ENCODE data around the gene SCLT1.

Gene SCLT1

DNA sequence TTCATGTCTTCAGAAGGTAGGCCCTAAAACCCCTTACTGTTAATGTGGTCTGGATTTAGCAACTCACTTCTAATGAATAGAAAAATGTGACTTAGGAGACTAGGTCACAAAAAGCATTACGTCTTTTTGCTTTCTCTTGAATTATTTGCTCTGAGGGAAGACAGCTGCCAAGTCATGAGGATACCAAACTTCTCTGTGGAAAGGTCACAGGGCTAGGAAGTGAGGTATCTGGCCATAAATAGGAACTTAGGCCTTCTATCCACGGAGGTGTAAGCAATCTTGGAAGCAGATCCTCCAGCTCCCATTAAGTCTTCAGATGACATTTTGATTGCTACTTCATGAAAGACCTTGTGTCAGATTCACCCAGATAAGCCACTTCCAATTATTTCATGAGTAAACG, 163.3 kb downstream of the SCLT1 start:
- Histone ChIP-seq H3K27me3 (ENCODE audit: control insufficient read depth, insufficient read depth, low read length) (no peaks in the 10 kb centered on the region), H3K4me3 (ENCODE audit: low read length) (no peak overlapping the region), H3K27ac (ENCODE audit: low read length) (no peak overlapping the region), H3K9me3 (ENCODE audit: control insufficient read depth, insufficient read depth, low read length) (no peaks in the 10 kb centered on the region), H3K4me1 (ENCODE audit: control insufficient read depth, insufficient read depth, low read length) (no peaks in the 10 kb centered on the region), H3K36me3 (ENCODE audit: control insufficient read depth, insufficient read depth, low read length) (no peaks in the 10 kb centered on the region)
- no peak for DNase-seq (ENCODE audit: low read depth, low spot score)
- WGBS (ENCODE audit: insufficient coverage, insufficient read length) = no CpG with 5 or more reads among the region's 3 CpGs

GRCh38 chr4:128924951-128925350, 168.4 kb downstream of the SCLT1 start:
- no CpG with 5 or more reads among the region's 5 CpGs for WGBS (ENCODE audit: insufficient coverage, insufficient read length)
- no peak overlapping the region for H3K27ac ChIP-seq (ENCODE audit: low read length)
- no peaks in the 10 kb centered on the region for H3K9me3 ChIP-seq (ENCODE audit: control insufficient read depth, insufficient read depth, low read length)
- no peaks in the 10 kb centered on the region for H3K36me3 ChIP-seq (ENCODE audit: control insufficient read depth, insufficient read depth, low read length)
- no peak for DNase-seq (ENCODE audit: low read depth, low spot score)
- no peak overlapping the region for H3K4me3 ChIP-seq (ENCODE audit: low read length)
- H3K27me3 ChIP-seq (ENCODE audit: control insufficient read depth, insufficient read depth, low read length) = no peaks in the 10 kb centered on the region
- H3K4me1 ChIP-seq (ENCODE audit: control insufficient read depth, insufficient read depth, low read length) = no peaks in the 10 kb centered on the region

DNA sequence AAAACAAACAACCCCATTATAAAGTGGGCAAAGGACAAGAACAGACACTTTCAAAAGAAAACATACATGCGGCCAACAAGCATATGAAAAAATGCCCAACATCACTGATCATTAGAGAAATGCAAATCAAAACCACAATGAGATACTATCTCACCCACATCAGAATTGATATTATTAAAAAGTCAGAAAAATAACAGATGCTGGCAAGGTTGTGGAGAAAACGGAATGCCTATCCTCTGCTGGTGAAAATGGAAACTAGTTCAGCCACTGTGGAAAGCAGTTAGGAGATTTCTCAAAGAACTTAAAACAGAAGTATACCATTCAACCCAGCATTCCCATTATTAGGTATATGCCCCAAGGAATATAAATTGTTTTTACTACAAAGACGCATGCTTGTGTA, 171.4 kb downstream of the SCLT1 start:
- no peak for DNase-seq (ENCODE audit: low read depth, low spot score)
- Histone ChIP-seq H3K27me3 (ENCODE audit: control insufficient read depth, insufficient read depth, low read length) (no peaks in the 10 kb centered on the region), H3K9me3 (ENCODE audit: control insufficient read depth, insufficient read depth, low read length) (no peaks in the 10 kb centered on the region), H3K27ac (ENCODE audit: low read length) (no peak overlapping the region), H3K4me3 (ENCODE audit: low read length) (no peak overlapping the region), H3K4me1 (ENCODE audit: control insufficient read depth, insufficient read depth, low read length) (no peaks in the 10 kb centered on the region), H3K36me3 (ENCODE audit: control insufficient read depth, insufficient read depth, low read length) (no peaks in the 10 kb centered on the region)
- WGBS (ENCODE audit: insufficient coverage, insufficient read length) = no CpG with 5 or more reads among the region's 3 CpGs

DNA sequence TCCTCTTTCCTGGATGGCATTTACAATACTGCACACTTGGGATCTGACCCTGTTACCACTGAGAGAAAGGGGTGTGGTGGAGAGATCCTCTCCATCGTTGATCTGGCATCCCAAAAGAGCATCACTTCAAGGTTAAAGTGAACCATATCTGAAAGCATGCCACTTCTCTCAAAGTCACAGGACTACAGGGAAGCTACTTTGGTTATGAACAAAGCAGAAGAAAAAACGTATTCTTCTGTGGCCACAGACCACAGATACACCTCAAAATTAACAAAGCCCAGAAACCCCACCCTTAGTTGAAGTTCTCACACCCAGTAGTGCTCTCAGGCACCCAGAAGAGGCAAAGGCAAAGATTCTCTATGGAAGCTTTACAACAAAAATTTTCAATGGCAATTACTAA, 175.6 kb downstream of the SCLT1 start:
- no CpG with 5 or more reads among the region's 2 CpGs for WGBS (ENCODE audit: insufficient coverage, insufficient read length)
- no peaks in the 10 kb centered on the region for H3K9me3 ChIP-seq (ENCODE audit: control insufficient read depth, insufficient read depth, low read length)
- DNase-seq (ENCODE audit: low read depth, low spot score) = no peak
- H3K36me3 ChIP-seq (ENCODE audit: control insufficient read depth, insufficient read depth, low read length) = no peaks in the 10 kb centered on the region
- no peaks in the 10 kb centered on the region for H3K27me3 ChIP-seq (ENCODE audit: control insufficient read depth, insufficient read depth, low read length)
- H3K4me3 ChIP-seq (ENCODE audit: low read length) = no peak overlapping the region
- H3K4me1 ChIP-seq (ENCODE audit: control insufficient read depth, insufficient read depth, low read length) = no peaks in the 10 kb centered on the region
- no peak overlapping the region for H3K27ac ChIP-seq (ENCODE audit: low read length)

GRCh38 chr4:128916832-128917231, 176.5 kb downstream of the SCLT1 start:
- no peak for DNase-seq (ENCODE audit: low read depth, low spot score)
- Histone ChIP-seq H3K4me1 (ENCODE audit: control insufficient read depth, insufficient read depth, low read length) (no peaks in the 10 kb centered on the region), H3K36me3 (ENCODE audit: control insufficient read depth, insufficient read depth, low read length) (no peaks in the 10 kb centered on the region), H3K4me3 (ENCODE audit: low read length) (no peak overlapping the region), H3K27me3 (ENCODE audit: control insufficient read depth, insufficient read depth, low read length) (no peaks in the 10 kb centered on the region), H3K27ac (ENCODE audit: low read length) (no peak overlapping the region), H3K9me3 (ENCODE audit: control insufficient read depth, insufficient read depth, low read length) (no peaks in the 10 kb centered on the region)
- WGBS (ENCODE audit: insufficient coverage, insufficient read length) = no CpG with 5 or more reads among the region's 6 CpGs

DNA sequence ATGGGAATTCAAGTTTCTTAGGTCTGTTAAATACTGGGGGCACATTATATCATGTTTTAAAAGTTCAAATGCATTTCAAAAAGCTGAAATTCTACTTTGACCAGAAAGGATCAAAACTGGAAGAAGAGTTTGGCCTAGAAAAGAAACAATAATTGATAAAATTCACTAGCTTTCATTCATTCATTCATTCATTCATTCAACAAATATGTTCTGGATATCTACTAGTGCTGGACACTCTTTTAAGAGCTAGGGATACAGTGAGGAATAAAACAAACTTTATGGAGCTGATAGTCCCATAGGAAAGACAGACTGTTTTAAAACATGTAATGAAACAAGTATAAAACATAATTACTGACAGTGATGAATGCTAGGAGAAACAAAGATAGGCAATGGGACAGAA, 177.8 kb downstream of the SCLT1 start:
- DNase-seq (ENCODE audit: low read depth, low spot score) = no peak
- H3K9me3 ChIP-seq (ENCODE audit: control insufficient read depth, insufficient read depth, low read length) = no peaks in the 10 kb centered on the region
- no peaks in the 10 kb centered on the region for H3K4me1 ChIP-seq (ENCODE audit: control insufficient read depth, insufficient read depth, low read length)
- no peaks in the 10 kb centered on the region for H3K27me3 ChIP-seq (ENCODE audit: control insufficient read depth, insufficient read depth, low read length)
- H3K27ac ChIP-seq (ENCODE audit: low read length) = no peak overlapping the region
- no peak overlapping the region for H3K4me3 ChIP-seq (ENCODE audit: low read length)
- H3K36me3 ChIP-seq (ENCODE audit: control insufficient read depth, insufficient read depth, low read length) = no peaks in the 10 kb centered on the region

DNA sequence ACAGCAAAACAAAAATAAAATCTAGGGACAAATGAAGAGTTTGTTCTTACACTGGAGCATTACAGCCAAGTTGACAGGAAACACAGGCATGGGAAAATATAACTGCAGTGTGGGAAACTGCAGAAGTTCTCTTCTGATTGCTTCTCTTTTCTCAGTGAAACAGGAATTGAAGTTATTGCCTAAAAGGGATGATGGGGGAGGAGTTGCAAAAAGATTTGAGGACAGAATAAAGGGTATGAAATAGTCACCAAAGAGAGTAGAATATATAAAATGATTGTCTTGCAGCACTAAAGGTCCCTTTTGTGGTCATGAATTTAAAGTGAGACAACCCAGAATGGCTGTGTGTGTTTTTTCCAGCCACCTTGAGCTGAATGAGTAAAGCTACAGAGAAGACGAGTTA, 180.1 kb downstream of the SCLT1 start:
- Histone ChIP-seq H3K27ac (ENCODE audit: low read length) (no peak overlapping the region), H3K4me1 (ENCODE audit: control insufficient read depth, insufficient read depth, low read length) (no peaks in the 10 kb centered on the region), H3K4me3 (ENCODE audit: low read length) (no peak overlapping the region), H3K36me3 (ENCODE audit: control insufficient read depth, insufficient read depth, low read length) (no peaks in the 10 kb centered on the region), H3K9me3 (ENCODE audit: control insufficient read depth, insufficient read depth, low read length) (no peaks in the 10 kb centered on the region), H3K27me3 (ENCODE audit: control insufficient read depth, insufficient read depth, low read length) (no peaks in the 10 kb centered on the region)
- no CpG with 5 or more reads among the region's 1 CpG for WGBS (ENCODE audit: insufficient coverage, insufficient read length)
- DNase-seq (ENCODE audit: low read depth, low spot score) = no peak

- Histone ChIP-seq H3K9me3 (ENCODE audit: control insufficient read depth, insufficient read depth, low read length) (no peaks in the 10 kb centered on the region), H3K27ac (ENCODE audit: low read length) (no peak overlapping the region), H3K4me3 (ENCODE audit: low read length) (no peak overlapping the region), H3K36me3 (ENCODE audit: control insufficient read depth, insufficient read depth, low read length) (no peaks in the 10 kb centered on the region), H3K27me3 (ENCODE audit: control insufficient read depth, insufficient read depth, low read length) (no peaks in the 10 kb centered on the region), H3K4me1 (ENCODE audit: control insufficient read depth, insufficient read depth, low read length) (no peaks in the 10 kb centered on the region)
- no CpG with 5 or more reads among the region's 5 CpGs for WGBS (ENCODE audit: insufficient coverage, insufficient read length)
- DNase-seq (ENCODE audit: low read depth, low spot score) = no peak
These were observed 184.6 kb downstream of the SCLT1 start for GRCh38 chr4:128908735-128909134.

DNA sequence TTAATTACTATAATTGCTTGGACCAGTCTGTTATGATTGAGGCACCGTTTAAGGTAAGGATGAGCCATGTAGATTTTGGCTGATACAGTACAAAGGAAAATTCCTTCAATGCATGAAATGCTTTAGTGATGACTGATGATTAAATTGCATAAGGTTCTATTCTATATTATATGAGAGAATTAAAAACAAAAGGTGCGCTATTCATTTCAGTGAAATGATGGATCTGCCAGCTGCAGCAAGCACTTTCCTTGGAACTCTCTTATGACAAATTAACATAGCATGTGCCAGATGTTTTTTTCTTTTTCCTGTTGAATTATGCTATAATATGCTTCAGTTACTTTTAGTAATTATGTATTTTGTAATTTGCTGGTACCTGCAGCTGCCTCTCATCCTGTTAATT, 185.4 kb downstream of the SCLT1 start:
- H3K9me3 ChIP-seq (ENCODE audit: control insufficient read depth, insufficient read depth, low read length) = no peaks in the 10 kb centered on the region
- H3K4me3 ChIP-seq (ENCODE audit: low read length) = no peak overlapping the region
- WGBS (ENCODE audit: insufficient coverage, insufficient read length) = no CpG with 5 or more reads among the region's 2 CpGs
- DNase-seq (ENCODE audit: low read depth, low spot score) = no peak
- no peaks in the 10 kb centered on the region for H3K36me3 ChIP-seq (ENCODE audit: control insufficient read depth, insufficient read depth, low read length)
- no peaks in the 10 kb centered on the region for H3K4me1 ChIP-seq (ENCODE audit: control insufficient read depth, insufficient read depth, low read length)
- no peak overlapping the region for H3K27ac ChIP-seq (ENCODE audit: low read length)
- H3K27me3 ChIP-seq (ENCODE audit: control insufficient read depth, insufficient read depth, low read length) = no peaks in the 10 kb centered on the region

DNA sequence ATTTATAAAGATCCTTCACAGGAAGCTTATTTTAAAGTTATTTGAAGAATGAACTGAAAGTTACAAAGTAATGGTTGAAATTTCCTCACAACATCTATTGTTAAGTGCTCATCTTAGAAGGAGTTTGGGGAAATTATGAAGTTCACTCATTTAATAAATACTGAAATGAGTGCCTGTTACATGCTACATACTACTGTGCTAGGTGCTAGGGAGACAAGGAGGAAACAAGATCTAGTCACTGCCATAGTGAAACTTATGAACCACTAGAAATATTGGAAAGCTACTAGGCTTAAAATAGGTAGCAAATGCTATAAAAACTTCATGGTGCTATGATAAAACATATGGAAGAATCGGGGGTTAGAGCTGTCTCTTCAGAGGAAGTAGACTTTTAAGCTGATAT, 186.8 kb downstream of the SCLT1 start:
- no CpG with 5 or more reads among the region's 1 CpG for WGBS (ENCODE audit: insufficient coverage, insufficient read length)
- H3K27me3 ChIP-seq (ENCODE audit: control insufficient read depth, insufficient read depth, low read length) = no peaks in the 10 kb centered on the region
- no peak for DNase-seq (ENCODE audit: low read depth, low spot score)
- no peaks in the 10 kb centered on the region for H3K36me3 ChIP-seq (ENCODE audit: control insufficient read depth, insufficient read depth, low read length)
- H3K4me3 ChIP-seq (ENCODE audit: low read length) = no peak overlapping the region
- no peaks in the 10 kb centered on the region for H3K9me3 ChIP-seq (ENCODE audit: control insufficient read depth, insufficient read depth, low read length)
- H3K4me1 ChIP-seq (ENCODE audit: control insufficient read depth, insufficient read depth, low read length) = no peaks in the 10 kb centered on the region
- no peak overlapping the region for H3K27ac ChIP-seq (ENCODE audit: low read length)

DNA sequence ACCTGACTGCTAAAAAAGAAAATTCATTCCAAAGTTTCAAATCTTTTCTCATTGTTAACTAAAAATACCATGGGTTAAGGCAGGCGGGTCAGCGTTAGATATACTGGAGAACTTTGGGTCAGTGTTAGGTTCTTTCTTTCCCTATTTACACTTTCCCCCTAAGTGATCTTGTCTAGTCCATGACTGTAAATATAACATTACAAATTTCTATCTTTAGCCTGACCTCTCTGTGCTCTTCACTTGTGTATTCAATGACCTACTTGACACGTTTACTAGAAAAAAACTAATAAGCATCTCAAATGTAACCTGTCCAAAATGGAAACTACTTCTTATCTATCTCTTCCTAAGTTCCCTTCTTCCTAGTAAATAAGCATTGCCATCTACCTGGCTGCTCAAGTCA, 188.5 kb downstream of the SCLT1 start:
- Histone ChIP-seq H3K4me3 (ENCODE audit: low read length) (no peak overlapping the region), H3K36me3 (ENCODE audit: control insufficient read depth, insufficient read depth, low read length) (no peaks in the 10 kb centered on the region), H3K27ac (ENCODE audit: low read length) (no peak overlapping the region), H3K9me3 (ENCODE audit: control insufficient read depth, insufficient read depth, low read length) (no peaks in the 10 kb centered on the region), H3K27me3 (ENCODE audit: control insufficient read depth, insufficient read depth, low read length) (no peaks in the 10 kb centered on the region), H3K4me1 (ENCODE audit: control insufficient read depth, insufficient read depth, low read length) (no peaks in the 10 kb centered on the region)
- DNase-seq (ENCODE audit: low read depth, low spot score) = no peak
- WGBS (ENCODE audit: insufficient coverage, insufficient read length) = no CpG with 5 or more reads among the region's 3 CpGs

Measured in iPS DF 6.9 (cell line).